GM18909 (cell line): ENCODE measurements around the gene SLC6A19.
"Not testable (repeated sequence)": the region's sequence is repeated elsewhere in the genome, so short reads cannot be mapped to it uniquely, and the experiment has no call there.

ENCODE experiments used
- ATAC-seq: cut with Tn5 transposase; IDR thresholded peaks from one replicate; pipeline ENCODE4 v1.9.1; 2021; ENCODE audit warnings: mild to moderate bottlenecking; ENCODE audit not compliant: unreplicated experiment, poor library complexity

The SLC6A19 gene

DNA sequence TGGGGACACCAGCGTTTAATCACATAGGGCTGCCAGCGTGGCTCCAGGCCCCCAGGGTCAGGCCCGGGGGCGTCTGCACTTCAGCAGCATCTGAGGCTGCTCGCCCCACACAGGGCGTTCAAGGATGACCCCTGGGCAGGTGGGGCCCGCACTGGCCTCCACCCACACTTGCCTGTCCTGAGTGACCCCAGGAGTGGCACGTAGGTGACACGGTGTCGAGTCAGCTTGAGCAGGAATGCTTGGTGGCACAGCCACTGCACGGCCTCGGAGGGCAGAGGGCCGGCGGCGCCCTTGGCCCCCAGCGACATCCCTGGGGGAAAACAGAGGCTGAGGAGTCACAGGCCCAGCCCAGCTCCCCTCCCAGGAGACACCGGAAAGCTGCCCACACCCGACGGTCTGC, 52.8 kb downstream of the SLC6A19 start:
- no peak for ATAC-seq

DNA sequence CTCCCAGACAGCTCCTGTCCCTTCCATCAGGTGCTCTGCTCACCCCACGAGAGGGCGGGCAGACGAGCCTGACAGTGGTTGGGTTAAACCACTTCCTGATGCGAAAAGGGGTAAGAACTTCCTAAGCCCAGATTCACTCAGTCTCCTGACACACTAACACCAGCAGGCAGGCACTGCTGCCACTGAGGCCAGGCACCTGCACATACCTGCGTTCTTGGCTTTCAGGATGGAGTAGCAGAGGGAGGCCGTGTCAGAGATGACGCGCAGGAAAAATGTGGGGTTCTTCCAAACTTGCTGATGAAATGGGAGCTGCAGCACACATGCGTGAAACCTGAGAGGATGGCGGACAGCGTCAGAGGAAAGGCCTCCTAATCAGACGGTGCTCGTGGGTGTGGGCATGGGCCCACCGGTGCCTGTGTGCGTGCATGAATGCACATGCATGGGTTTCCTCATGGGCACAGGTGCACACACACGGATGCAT, 53.7 kb downstream of the SLC6A19 start:
- ATAC-seq: no peak

GRCh38 chr5:1256776-1257175, 55.4 kb downstream of the SLC6A19 start:
- ATAC-seq: no peak

- no peak for ATAC-seq
Observed at GRCh38 chr5:1257363-1257762, 56.0 kb downstream of the SLC6A19 start.

DNA sequence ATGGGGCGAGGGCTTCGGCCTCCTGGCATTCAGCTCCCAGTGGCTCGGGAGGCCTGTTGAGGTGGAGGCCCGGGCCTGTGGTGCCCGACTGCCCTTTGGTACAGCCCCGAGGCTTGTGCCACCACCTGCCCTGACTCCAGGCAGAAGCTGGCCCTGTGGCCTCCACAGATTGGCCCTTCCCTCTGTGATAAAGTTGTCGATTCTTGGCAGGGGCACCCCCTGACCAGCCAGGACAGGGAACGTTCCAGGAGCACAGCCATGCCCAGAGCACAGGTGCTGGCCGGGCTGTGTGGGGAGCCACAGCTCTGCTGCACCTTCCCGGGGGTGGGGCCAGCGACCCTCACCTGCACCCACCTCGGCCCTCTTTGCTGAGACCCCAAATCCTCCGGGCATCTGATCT, 56.4 kb downstream of the SLC6A19 start:
- no peak for ATAC-seq

- no peak for ATAC-seq
Observed at GRCh38 chr5:1259806-1260480, 58.5 kb downstream of the SLC6A19 start.

- ATAC-seq: no peak
Observed at GRCh38 chr5:1261643-1262042, 60.2 kb downstream of the SLC6A19 start.

DNA sequence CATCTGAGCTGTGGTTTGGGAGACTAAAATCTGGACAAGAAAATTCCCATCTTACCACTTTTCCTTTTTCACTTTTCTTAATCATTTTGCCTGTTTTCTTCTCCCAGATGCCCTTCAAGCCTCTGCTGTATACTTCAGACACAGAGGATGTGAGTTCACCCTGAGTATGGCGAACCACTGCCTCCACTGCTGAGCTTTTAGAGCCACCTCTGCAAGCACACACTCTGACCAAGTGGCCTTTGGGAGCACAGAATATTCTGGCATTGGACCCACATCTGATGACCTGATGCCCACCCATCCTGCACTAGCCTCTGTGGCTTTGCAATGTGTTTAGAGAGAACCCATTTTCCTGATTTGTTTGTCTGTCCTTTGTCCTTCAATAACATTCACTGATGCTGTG, 61.0 kb downstream of the SLC6A19 start:
- no peak for ATAC-seq

DNA sequence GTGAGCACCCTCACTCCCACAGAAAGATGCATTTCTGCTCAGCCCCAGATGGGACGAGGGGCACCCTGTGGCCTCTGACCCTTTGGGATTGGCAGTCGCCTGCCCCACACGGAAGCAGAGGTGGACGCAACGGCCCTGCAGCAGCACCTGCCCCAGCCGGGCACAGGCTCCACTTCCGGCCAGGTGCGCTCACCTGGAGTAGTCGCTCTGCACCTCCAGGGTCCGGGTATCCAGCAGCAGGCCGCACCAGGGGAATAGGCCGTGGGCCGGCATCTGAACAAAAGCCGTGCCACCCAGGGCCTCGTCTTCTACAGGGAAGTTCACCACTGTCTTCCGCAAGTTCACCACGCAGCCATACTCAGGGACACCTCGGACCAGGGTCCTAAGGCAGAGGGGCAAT, 62.8 kb downstream of the SLC6A19 start:
- ATAC-seq: no peak

- no peak for ATAC-seq
Observed at GRCh38 chr5:1265026-1265425, 63.6 kb downstream of the SLC6A19 start.

DNA sequence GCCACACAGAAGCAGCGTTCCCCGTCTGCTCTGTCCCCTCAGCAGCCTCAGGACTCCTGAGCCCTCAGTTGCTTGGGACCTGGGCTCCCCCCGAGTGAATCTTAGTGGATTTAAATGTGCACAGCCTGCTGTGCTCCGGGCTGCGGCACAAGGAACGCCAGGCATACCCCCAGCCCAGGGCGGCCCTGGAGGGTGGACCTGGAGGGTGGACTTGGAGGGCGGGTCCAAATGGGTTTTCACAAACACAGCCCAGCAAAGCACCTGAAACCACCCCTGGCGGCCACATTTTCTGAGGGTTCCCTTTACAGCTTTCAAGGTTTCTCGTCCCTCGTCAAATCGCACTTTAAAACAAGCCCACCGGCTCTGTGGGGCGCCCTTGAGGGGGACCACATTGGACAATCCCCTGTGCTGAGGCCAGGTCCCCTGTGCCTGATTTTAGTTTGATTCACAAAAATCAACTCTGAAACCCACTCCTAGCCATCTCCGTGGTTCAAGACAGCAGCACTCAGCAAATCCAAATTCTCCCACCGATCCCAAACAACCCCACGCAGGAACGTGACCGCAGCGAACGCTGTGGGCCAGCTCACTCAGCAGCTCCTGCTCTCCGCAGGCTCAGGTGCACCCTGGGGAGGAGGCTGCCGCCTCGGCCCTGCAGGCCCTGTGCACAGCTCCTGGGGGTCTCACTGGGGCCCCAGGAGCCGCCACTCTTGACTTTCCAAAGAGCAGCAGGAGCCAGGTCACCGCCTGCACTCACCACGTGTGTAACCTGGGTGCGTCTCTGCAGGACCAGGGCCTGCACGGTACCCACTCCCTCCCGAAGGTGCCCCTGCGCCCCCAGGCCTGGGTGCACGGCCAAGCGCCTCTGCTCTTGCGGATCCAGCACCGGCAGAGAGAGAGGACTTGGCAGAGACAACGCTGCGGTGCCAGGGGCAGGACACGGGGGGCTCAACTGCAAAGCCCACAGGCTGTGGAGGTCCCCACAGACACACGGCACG, 64.4 kb downstream of the SLC6A19 start:
- ATAC-seq: no peak

DNA sequence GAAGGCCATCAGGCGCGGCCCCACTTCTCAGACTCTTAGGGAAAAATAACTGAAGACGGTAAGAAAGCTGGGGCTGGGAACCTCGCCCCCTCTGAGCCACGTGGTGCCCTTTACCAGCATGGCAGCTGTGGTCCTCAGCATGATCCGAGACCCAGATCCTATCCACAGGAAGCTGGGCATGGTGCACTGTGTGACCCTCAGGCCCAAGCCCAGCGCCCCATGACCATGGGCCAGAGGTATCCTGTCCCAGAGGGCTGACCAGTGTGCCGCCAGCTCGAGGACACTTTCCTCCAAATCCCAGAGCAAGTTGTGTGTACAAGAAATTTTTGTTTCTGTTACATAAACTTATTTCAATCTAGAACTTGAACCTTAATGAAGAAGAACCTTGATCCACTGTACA, 65.4 kb downstream of the SLC6A19 start:
- ATAC-seq: no peak

- ATAC-seq: not testable (repeated sequence)
Observed at GRCh38 chr5:1267464-1267863, 66.1 kb downstream of the SLC6A19 start.

DNA sequence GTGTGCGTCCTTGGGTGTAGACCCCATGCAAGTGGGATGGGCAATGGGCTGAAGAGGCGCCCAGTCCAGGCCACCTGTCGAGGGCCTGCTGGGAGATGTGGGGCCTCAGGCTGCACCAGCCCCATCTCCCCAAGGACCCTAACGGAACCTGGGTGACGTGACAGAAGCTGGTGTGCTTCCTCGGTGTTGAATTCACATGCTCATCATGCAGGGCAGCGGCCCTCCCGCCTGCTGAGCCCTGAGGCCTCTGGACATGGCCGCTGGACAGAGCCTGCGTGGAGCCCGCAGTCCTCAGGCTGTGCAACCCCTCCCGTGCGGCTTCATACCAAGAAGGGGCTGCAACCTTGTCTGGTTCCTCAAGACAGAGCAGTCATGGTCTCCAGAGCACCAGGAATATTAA, 66.7 kb downstream of the SLC6A19 start:
- ATAC-seq: no peak

GRCh38 chr5:1268666-1269065, 67.3 kb downstream of the SLC6A19 start:
- ATAC-seq: no peak

DNA sequence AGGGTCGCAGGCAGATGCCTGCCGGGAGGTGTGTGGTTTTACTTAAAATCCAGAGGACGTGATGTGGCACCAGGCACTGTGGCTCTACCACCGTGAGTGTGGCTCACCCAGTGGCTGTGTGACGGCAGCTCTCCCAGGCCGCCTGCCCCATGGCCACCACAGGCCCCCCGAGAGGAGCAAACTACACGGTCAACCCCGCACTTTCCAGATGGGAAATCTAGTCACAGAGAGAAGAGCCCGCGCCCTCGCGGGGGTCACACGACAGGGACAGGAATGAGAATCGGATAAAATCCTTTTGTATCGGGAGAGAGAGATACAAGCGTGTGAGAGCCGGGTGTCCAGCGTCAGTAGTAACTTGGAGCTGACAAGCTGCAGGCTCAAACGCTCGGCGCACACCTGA, 69.0 kb downstream of the SLC6A19 start:
- ATAC-seq: no peak

DNA sequence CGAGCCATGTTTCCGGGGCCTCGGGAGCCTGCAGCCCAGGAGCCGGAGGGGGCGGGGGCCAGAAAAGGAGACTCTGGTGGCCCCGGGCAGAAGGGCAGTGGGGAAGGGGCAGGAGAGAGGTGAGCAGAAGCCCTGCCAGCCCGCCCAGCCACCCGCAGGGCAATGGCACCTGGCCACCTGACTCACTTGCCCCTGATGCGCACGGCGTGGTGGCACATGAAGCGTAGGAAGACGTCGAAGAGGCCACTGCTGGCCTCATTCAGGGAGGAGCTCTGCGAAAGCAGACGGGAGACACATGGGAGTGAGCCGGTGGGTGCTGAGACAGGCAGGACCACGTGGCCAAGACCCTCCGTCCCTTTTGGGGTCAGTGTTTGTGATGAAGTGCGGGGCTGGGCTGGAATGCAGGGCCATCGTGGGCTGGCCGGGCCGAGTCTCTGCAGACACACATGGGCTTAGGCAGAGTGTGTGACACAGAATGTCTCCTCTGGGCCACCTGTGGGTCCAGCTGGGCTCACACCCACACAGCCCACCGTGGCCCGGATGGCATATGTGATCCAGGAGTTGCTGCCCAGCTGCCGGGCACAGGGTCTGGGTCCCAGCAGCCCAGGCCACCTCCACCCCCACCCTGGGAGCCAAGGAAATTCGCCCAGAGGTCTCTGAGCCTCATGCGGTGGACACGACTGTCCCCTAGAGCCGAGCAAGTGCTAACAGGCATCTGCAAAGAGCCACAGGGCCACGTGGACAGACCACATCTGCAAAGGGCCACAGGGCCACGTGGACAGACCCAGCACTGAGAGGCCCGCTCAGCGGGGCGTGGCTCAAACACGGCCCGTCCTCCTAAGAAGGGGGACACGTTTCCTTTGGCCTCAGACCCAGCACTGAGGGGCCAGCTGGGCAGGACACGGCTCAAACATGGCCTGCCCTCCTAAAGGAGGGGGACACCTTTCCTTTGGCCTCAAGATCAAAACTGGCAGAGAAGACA, 69.8 kb downstream of the SLC6A19 start:
- no peak for ATAC-seq

DNA sequence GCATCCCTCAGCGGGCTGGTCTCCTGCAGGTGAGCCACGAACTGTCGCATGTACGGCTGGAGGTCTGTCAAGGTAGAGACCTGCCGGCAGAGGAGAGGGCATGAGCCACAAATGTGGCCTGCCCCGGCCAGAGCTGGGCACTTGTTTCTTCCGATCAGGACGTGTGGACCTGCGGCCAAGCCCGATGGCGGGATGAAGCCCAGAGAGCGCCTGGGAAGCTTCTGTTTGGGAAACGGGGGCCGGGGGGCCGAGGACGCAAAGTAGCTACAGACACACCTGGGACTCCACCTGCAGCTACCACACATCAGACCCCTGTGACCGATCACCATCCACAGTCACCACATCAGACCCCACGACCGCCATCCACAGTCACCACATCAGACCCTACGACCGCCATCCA, 70.8 kb downstream of the SLC6A19 start:
- ATAC-seq: no peak

GRCh38 chr5:1273745-1274144, 72.3 kb downstream of the SLC6A19 start:
- no peak for ATAC-seq

- no peak for ATAC-seq
Observed at GRCh38 chr5:1274471-1274870, 73.1 kb downstream of the SLC6A19 start.
